ENCODE results near the gene ORC4.
"Not testable (repeated sequence)": the region's sequence is repeated elsewhere in the genome, so short reads cannot be mapped to it uniquely, and the experiment has no call there.

ORC4 gene

DNA sequence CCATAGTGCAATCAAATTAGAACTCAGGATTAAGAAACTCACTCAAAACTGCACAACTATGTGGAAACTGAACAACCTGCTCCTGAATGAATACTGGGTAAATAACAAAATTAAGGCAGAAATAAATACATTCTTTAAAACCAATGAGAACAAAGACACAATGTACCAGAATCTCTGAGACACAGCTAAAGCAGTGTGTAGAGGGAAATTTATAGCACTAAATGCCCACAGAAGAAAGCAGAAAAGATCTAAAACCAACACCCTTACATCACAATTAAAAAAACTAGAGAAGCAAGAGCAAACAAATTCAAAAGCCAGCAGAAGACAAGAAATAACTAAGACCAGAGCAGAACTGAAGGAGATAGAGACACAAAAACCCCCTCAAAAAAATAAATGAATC, 18.1 kb downstream of the ORC4 start:
- DNase-seq (ENCODE audit: low spot score in 2 of 2); H3K9me3 ChIP-seq; in situ Hi-C loops (cut with MboI; ENCODE audit: low sequenced_read_pairs); H3K36me3 ChIP-seq (replicated peaks); H3K4me3 ChIP-seq; H3K27me3 ChIP-seq (ENCODE audit: low read depth): not testable (repeated sequence)
- H3K4me1 ChIP-seq: peaks cover 16% of the 10 kb centered on the region

DNA sequence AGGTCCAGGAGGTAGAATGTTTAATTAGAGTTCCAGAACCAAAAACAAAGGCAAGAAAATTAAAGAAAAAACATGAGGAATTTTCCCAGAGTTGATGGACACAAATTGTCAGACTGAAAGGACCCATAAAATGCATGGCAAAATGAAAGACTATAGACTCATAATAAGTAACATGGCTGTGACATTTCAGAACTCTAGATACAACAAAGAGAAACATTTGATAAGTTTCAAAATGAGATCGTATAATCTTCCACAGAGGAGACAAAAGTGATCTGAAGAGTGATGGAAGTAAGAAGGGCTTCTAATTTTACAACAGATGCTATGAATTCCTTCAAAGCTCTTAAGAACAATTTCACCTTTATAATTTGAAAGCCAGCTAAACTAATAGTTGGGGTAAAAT, 20.4 kb downstream of the ORC4 start:
- in situ Hi-C loops (cut with MboI; ENCODE audit: low sequenced_read_pairs): no loop called here
- H3K36me3 ChIP-seq (replicated peaks): no peaks in the 10 kb centered on the region
- no peak overlapping the region for H3K4me3 ChIP-seq
- no peak for DNase-seq (ENCODE audit: low spot score in 2 of 2)
- H3K27me3 ChIP-seq (ENCODE audit: low read depth): no peaks in the 10 kb centered on the region
- H3K4me1 ChIP-seq: peaks cover 16% of the 10 kb centered on the region
- peaks cover 3% of the 10 kb centered on the region; the same call in 1 of the 2 replicates for H3K9me3 ChIP-seq

DNA sequence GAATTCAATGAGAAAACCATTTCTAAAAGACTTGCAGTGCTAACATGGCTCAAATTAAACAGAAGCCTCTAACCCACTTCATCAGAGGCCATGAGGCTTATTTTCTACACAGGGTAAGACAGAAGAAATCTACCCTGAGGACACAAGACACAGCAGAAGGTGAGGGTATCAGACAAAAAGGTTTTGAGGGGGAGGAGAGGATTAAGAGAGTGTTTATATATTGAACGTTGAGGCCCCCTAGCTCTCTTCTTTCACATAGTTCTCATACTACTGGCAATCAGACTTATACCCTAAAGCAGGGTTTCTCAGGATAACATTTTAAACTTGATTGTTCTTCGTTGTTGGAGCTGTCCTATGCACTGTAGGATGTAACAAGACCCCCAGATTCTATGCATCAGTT, 21.4 kb downstream of the ORC4 start:
- H3K27me3 ChIP-seq (ENCODE audit: low read depth): no peaks in the 10 kb centered on the region
- DNase-seq (ENCODE audit: low spot score in 2 of 2): peak in 1 of 2 experiments; percentile 72
- peaks cover 16% of the 10 kb centered on the region for H3K4me1 ChIP-seq
- in situ Hi-C loops (cut with MboI; ENCODE audit: low sequenced_read_pairs): loop anchor here (25.0 kb wide), 1 partner anchor 513 kb away; no protein-coding TSS in a partner anchor
- H3K36me3 ChIP-seq (replicated peaks): no peaks in the 10 kb centered on the region
- H3K4me3 ChIP-seq: no peak overlapping the region
- peaks cover 3% of the 10 kb centered on the region; the same call in 1 of the 2 replicates for H3K9me3 ChIP-seq

DNA sequence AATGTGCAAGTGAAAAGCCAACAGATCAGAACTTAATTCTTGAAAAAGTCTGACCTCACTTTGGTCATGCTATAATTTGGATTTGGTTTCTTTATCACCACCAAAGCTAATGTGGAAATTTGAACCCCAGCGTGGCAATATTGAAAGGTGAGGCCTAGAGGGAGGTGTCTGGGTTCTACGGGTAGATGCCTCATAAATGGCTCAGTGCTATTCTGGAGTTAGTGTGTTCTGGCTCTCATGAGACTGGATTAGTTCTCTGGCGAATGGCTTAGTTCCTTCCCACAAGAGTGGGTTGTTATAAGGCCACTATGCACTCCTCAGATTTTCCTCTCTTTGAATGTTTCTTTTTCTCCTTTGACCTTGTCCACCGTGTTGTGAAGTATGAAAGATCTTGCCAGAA, 22.3 kb downstream of the ORC4 start:
- in situ Hi-C loops (cut with MboI; ENCODE audit: low sequenced_read_pairs): loop anchor here (25.0 kb wide), 1 partner anchor 514 kb away; no protein-coding TSS in a partner anchor
- no peak for DNase-seq (ENCODE audit: low spot score in 2 of 2)

DNA sequence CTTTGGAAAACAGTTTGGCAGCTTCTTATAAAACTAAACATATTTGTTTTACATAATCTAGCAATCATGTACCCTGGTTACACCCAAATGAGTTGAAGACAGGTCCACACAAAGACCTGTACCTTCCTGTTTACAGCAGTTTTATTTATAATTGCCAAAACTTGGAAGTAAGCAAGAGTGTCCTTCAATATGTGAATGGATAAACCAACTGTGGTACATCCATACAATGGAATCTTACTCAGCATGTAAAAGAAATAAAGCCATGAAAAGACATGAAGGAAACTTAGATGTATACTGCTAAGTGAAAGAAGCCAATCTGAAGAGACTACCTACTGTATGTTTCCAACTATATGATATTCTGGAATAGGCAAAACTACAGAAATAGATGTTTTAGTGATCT, 23.7 kb downstream of the ORC4 start:
- in situ Hi-C loops (cut with MboI; ENCODE audit: low sequenced_read_pairs): loop anchor here (25.0 kb wide), 1 partner anchor 515 kb away; no protein-coding TSS in a partner anchor
- no peaks in the 10 kb centered on the region; the same call in 1 of the 2 replicates for H3K9me3 ChIP-seq
- no peak overlapping the region for H3K4me3 ChIP-seq
- H3K36me3 ChIP-seq (replicated peaks): no peaks in the 10 kb centered on the region
- no peak for DNase-seq (ENCODE audit: low spot score in 2 of 2)
- peaks cover 16% of the 10 kb centered on the region for H3K4me1 ChIP-seq
- H3K27me3 ChIP-seq (ENCODE audit: low read depth): no peaks in the 10 kb centered on the region

More for the DNA sequence above, 22.3 kb downstream of the ORC4 start:
- H3K36me3 ChIP-seq (replicated peaks): no peaks in the 10 kb centered on the region
- H3K4me3 ChIP-seq: no peak overlapping the region
- no peaks in the 10 kb centered on the region for H3K27me3 ChIP-seq (ENCODE audit: low read depth)
- peaks cover 3% of the 10 kb centered on the region; the same call in 1 of the 2 replicates for H3K9me3 ChIP-seq
- H3K4me1 ChIP-seq: peaks cover 16% of the 10 kb centered on the region

DNA sequence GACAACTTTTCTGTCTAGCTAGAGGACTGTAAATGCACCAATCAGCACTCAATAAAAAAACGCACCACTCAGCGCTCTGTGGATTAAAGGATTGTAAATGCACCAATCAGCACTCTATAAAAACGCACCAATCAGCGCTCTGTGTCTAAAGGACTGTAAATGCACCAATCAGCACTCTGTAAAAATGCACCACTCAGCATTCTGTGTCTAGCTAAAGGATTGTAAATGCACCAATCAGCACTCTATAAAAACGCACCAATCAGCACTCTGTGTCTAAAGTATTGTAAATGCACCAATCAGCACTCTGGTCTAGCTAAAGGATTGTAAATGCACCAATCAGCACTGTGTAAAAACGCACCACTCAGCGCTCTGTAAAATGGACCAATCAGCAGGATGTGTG, 25.6 kb downstream of the ORC4 start:
- peaks cover 11% of the 10 kb centered on the region for H3K4me1 ChIP-seq
- not testable (repeated sequence) for H3K9me3 ChIP-seq; H3K36me3 ChIP-seq (replicated peaks); DNase-seq (ENCODE audit: low spot score in 2 of 2); H3K4me3 ChIP-seq; H3K27me3 ChIP-seq (ENCODE audit: low read depth)
- in situ Hi-C loops (cut with MboI; ENCODE audit: low sequenced_read_pairs): loop anchor here (25.0 kb wide), 1 partner anchor 517 kb away; no protein-coding TSS in a partner anchor

DNA sequence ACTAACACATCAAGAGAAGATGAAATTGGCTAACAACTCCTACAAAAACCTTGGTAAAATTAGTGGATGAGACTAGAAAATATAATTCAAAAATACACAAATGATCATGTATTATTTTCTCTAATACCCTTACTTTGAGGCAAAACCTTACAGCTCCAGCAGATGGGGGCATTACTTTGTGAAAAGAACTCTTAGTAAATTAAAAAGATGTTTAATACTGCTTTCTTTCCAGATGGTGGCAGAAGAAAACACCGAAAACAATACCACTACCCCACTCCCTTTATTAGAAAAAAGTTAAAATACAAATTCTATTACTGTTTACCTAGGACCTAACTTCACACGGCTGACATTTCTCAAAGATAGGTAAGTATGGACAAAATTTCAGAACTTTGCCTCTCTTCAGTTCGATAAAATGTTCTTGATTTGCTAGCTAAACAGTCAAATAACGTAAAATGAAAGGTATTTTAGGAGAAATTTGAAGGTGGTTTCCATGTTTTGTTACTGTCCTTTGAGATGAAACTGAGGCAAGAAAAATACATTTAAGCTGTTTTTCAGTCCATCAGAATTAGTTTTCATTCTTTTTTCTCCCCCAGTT, 30.6 kb downstream of the ORC4 start:
- Histone ChIP-seq H3K27me3 (ENCODE audit: low read depth) (no peaks in the 10 kb centered on the region), H3K9me3 (no peaks in the 10 kb centered on the region), H3K4me3 (no peak overlapping the region), H3K4me1 (no peaks in the 10 kb centered on the region), H3K36me3 (replicated peaks) (no peaks in the 10 kb centered on the region)
- peak; percentile 17 to 71 for DNase-seq (ENCODE audit: low spot score in 2 of 2)
- in situ Hi-C loops (cut with MboI; ENCODE audit: low sequenced_read_pairs): loop anchor here (25.0 kb wide), 1 partner anchor 522 kb away; no protein-coding TSS in a partner anchor

DNA sequence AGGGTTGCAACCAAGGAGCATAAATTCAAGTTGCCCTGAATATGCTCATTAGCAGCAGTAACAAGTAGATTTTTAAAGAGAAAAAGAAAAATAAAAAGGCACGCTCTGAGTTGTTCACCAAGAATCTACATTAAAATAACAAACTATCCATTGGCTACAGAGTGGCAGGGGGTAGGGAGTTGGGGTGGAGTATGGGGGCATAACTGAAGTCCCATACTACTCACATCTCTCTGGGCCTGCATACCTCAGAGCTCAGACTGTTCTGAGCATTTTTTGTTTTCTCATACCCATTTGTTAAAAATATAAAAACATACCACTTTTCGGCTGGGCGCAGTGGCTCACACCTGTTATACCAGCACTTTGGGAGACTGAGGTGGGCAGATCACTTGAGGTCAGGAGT, 31.4 kb downstream of the ORC4 start:
- in situ Hi-C loops (cut with MboI; ENCODE audit: low sequenced_read_pairs): loop anchor here (25.0 kb wide), 1 partner anchor 523 kb away; no protein-coding TSS in a partner anchor
- DNase-seq (ENCODE audit: low spot score in 2 of 2): no peak
- Histone ChIP-seq H3K4me3 (no peak overlapping the region), H3K27me3 (ENCODE audit: low read depth) (no peaks in the 10 kb centered on the region), H3K4me1 (no peaks in the 10 kb centered on the region), H3K36me3 (replicated peaks) (no peaks in the 10 kb centered on the region), H3K9me3 (no peaks in the 10 kb centered on the region)

DNA sequence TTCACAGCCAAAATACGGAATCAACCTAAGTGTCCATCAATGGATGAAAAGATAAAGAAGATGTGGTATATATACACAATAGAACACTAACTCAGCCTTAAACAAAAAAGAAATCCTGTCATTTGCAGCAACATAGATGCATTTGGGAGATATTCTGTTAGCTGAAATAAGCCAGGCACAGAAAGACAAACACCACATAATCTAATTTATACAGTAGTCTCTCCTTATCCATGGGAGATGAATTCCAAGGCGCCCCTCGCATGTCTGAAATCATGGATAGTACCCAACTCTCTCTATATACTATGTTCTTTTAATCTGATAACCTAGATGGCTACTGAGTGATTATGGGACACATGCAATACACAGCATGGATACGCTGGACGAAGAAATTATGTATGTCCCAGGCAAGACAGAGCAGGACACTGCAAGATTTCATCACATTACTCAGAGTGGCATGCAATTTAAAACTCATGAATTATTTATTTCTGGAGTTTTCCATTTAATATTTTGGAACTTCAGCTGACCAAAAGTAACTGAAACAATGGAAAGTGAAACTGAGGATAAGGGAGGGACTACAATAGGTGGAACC, 39.5 kb downstream of the ORC4 start:
- no peak for DNase-seq (ENCODE audit: low spot score in 2 of 2)
- Histone ChIP-seq H3K27me3 (ENCODE audit: low read depth) (no peaks in the 10 kb centered on the region), H3K9me3 (no peaks in the 10 kb centered on the region), H3K4me3 (no peak overlapping the region), H3K4me1 (peaks cover 3% of the 10 kb centered on the region), H3K36me3 (replicated peaks) (no peaks in the 10 kb centered on the region)
- in situ Hi-C loops (cut with MboI; ENCODE audit: low sequenced_read_pairs): loop anchor here (25.0 kb wide), 1 partner anchor 531 kb away; no protein-coding TSS in a partner anchor

DNA sequence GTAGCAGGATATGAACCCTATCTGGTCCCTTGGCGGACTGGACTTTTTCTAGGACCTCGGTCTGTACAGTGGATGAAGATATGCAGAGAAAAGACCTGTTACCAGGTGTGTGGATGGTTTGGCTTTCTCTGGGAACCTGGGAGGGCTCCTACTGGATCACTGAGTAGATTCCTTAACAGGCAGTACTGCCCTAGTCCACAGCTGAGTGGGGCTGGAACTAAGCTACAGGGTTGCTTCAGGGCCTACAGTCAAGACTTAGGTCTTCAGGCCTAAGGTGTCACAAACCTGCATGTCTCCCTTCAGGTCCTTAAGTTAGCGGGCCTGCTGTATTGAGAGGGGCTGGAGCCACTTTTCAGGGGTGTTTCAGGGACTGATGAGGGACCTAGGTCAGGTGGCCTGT, 42.9 kb downstream of the ORC4 start:
- in situ Hi-C loops (cut with MboI; ENCODE audit: low sequenced_read_pairs): loop anchor here (25.0 kb wide), 1 partner anchor 535 kb away; no protein-coding TSS in a partner anchor
- no peaks in the 10 kb centered on the region for H3K9me3 ChIP-seq
- no peak overlapping the region for H3K4me3 ChIP-seq
- no peak for DNase-seq (ENCODE audit: low spot score in 2 of 2)
- H3K4me1 ChIP-seq: peaks cover 16% of the 10 kb centered on the region
- peaks cover 3% of the 10 kb centered on the region; the same call in 1 of the 2 replicates for H3K36me3 ChIP-seq (replicated peaks)
- no peaks in the 10 kb centered on the region for H3K27me3 ChIP-seq (ENCODE audit: low read depth)

DNA sequence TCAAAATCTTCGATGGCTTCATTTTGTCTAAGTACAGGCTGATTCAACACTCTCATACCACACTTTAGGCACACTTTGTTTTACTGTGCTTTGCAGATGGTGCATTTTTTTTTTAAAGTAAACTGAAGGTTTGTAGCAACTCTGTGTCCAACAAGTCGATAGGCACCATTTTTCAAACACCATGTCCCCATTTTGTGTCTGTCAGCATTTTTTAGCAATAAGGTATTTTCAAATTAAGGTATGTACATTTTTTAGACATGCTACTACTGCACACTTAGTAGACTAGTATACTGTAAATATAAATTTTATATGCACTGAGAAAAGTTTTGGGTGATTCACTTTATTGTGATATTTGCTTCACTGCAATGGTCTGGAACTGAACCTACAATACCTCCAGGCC, 44.4 kb downstream of the ORC4 start:
- Histone ChIP-seq H3K27me3 (ENCODE audit: low read depth) (no peaks in the 10 kb centered on the region), H3K9me3 (no peaks in the 10 kb centered on the region), H3K4me3 (no peak overlapping the region), H3K36me3 (replicated peaks) (peaks cover 3% of the 10 kb centered on the region; the same call in 1 of the 2 replicates), H3K4me1 (peaks cover 16% of the 10 kb centered on the region)
- no peak for DNase-seq (ENCODE audit: low spot score in 2 of 2)
- in situ Hi-C loops (cut with MboI; ENCODE audit: low sequenced_read_pairs): loop anchor here (25.0 kb wide), 1 partner anchor 536 kb away; no protein-coding TSS in a partner anchor

DNA sequence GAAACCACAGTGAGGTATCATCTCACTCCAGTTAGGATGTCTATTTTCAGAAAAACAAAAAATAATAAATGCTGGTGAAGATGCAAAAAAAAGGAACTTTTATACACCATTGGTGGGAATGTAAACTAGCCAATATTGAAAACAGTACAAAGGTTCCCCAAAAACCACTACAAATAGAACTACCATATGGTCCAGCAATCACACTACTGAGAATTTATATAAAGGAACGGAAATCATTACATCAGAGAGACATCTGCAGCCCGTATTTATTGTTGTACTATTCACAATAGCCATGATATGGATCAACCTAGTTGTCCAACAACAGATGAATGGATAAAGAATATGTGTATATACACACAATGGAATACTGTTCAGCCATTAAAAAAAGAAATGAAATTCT, 52.0 kb downstream of the ORC4 start:
- Histone ChIP-seq H3K4me3 (no peak overlapping the region), H3K9me3 (no peaks in the 10 kb centered on the region), H3K27me3 (ENCODE audit: low read depth) (no peaks in the 10 kb centered on the region), H3K4me1 (peaks cover under 1% of the 10 kb centered on the region; the same call in 1 of the 2 replicates), H3K36me3 (replicated peaks) (peaks cover 7% of the 10 kb centered on the region; the same call in 1 of the 2 replicates)
- in situ Hi-C loops (cut with MboI; ENCODE audit: low sequenced_read_pairs): loop anchor here (25.0 kb wide), 1 partner anchor 1019 kb away; no protein-coding TSS in a partner anchor
- DNase-seq (ENCODE audit: low spot score in 2 of 2): no peak

DNA sequence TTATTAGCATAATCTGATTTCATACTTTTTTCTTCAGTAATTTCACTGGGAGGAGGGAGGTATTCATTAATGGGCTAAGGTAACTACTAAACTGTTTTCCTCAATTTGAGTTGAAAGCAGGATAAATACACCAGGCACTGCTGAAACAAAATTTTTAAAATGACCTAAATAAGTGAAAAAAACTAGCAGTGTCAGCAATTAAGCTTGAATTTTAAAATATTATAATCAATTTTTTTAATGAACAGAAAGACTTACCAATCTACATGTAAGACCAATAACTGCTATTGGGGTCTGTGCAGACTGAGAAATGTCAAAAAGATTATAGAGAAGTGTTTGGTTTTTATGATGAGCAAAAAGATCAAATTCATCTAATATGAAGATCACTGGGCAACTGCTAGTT, 68.4 kb downstream of the ORC4 start:
- H3K36me3 ChIP-seq (replicated peaks): peaks cover 4% of the 10 kb centered on the region
- no peak for DNase-seq (ENCODE audit: low spot score in 2 of 2)
- no peaks in the 10 kb centered on the region for H3K27me3 ChIP-seq (ENCODE audit: low read depth)
- no peak overlapping the region for H3K4me3 ChIP-seq
- no peaks in the 10 kb centered on the region for H3K4me1 ChIP-seq
- no peaks in the 10 kb centered on the region for H3K9me3 ChIP-seq
- in situ Hi-C loops (cut with MboI; ENCODE audit: low sequenced_read_pairs): loop anchor here (25.0 kb wide), 1 partner anchor 1035 kb away; no protein-coding TSS in a partner anchor

DNA sequence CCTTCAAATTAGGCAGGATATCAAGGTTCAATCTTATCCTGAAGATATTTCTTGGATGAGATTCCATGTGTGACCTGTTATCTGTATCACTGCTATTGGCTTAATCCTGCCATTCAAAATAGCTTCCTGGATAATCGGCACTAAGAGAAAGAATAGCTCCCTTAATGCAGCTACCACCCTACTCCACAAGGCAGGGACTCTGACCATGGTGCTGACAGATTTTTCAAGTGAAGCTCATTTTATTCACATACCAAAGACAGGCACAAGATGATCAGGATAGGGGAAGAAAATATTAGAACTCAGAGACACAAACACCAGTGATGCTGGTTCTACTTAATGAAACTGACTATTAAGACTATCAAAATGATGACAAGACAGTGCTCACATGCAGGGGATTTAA, 74.9 kb downstream of the ORC4 start:
- Histone ChIP-seq H3K36me3 (replicated peaks) (peaks cover 16% of the 10 kb centered on the region), H3K9me3 (no peaks in the 10 kb centered on the region), H3K4me1 (no peaks in the 10 kb centered on the region), H3K4me3 (no peak overlapping the region), H3K27me3 (ENCODE audit: low read depth) (no peaks in the 10 kb centered on the region)
- no peak for DNase-seq (ENCODE audit: low spot score in 2 of 2)
- in situ Hi-C loops (cut with MboI; ENCODE audit: low sequenced_read_pairs): no loop called here
